Mesendoderm (in vitro differentiated cells): ENCODE measurements around the gene ERN1.

Experiments
- DNase-seq: peaks from one replicate; pipeline ENCODE4 v3.0.0; 2013
- H2AK5ac ChIP-seq: 2 replicates; pipeline ENCODE4 v1.6.1; 2013; ENCODE audit warnings: low read length, inconsistent platforms
- H2BK120ac ChIP-seq: 2 replicates; pipeline ENCODE4 v1.6.1; 2013; ENCODE audit warnings: low read depth, mild to moderate bottlenecking, low read length, moderate library complexity, mixed read lengths
- H2BK15ac ChIP-seq: replicated peaks from 2 replicates; pipeline ENCODE4 v1.6.1; 2013; ENCODE audit warnings: low read depth, mild to moderate bottlenecking, moderate library complexity
- H2BK5ac ChIP-seq: 2 replicates; pipeline ENCODE4 v1.6.1; 2013; ENCODE audit warnings: low read length, inconsistent platforms
- H3K18ac ChIP-seq: 2 replicates; pipeline ENCODE4 v1.6.1; 2013; ENCODE audit warnings: mild to moderate bottlenecking, low read length, mixed read lengths
- H3K23ac ChIP-seq: one replicate; pipeline ENCODE4 v1.6.1; 2013; ENCODE audit warnings: low read length
- H3K27ac ChIP-seq: 2 replicates; pipeline ENCODE4 v1.5.1; 2013; ENCODE audit warnings: low read depth, mild to moderate bottlenecking, inconsistent platforms, low read length, moderate library complexity
- H3K27me3 ChIP-seq: 2 replicates; pipeline ENCODE4 v1.6.1; 2013; ENCODE audit warnings: low read length, control low read depth, mild to moderate bottlenecking, inconsistent platforms; ENCODE audit not compliant: insufficient read depth, poor library complexity
- H3K36me3 ChIP-seq: 2 replicates; pipeline ENCODE4 v1.6.1; 2013; ENCODE audit warnings: low read length, inconsistent platforms; ENCODE audit not compliant: control insufficient read depth, insufficient read depth
- H3K4ac ChIP-seq: one replicate; pipeline ENCODE4 v1.6.1; 2013; ENCODE audit warnings: low read depth, mild to moderate bottlenecking, low read length, moderate library complexity
- H3K4me1 ChIP-seq: 2 replicates; pipeline ENCODE4 v1.6.1; 2013; ENCODE audit warnings: low read depth, low read length, inconsistent platforms; ENCODE audit not compliant: control insufficient read depth
- H3K4me2 ChIP-seq: 2 replicates; pipeline ENCODE4 v1.6.1; 2013; ENCODE audit warnings: low read length
- H3K4me3 ChIP-seq: 2 replicates; pipeline ENCODE4 v1.5.1; 2013; ENCODE audit warnings: mild to moderate bottlenecking, low read length
- H3K56ac ChIP-seq: one replicate; pipeline ENCODE4 v1.6.1; 2013; ENCODE audit warnings: low read length
- H3K79me1 ChIP-seq: 2 replicates; pipeline ENCODE4 v1.6.1; 2013; ENCODE audit warnings: low read length, inconsistent platforms
- H3K79me2 ChIP-seq: 2 replicates; pipeline ENCODE4 v1.6.1; 2013; ENCODE audit warnings: mild to moderate bottlenecking, low read length; ENCODE audit not compliant: control insufficient read depth, insufficient read depth
- H3K9ac ChIP-seq: 2 replicates; pipeline ENCODE4 v1.6.1; 2013; ENCODE audit warnings: low read length, inconsistent platforms
- H4K5ac ChIP-seq: one replicate; pipeline ENCODE4 v1.6.1; 2013; ENCODE audit warnings: low read length
- H4K8ac ChIP-seq: one replicate; pipeline ENCODE4 v1.6.1; 2013; ENCODE audit warnings: low read depth, mild to moderate bottlenecking, control low read depth, low read length, moderate library complexity
- WGBS: extraction: QIAGEN DNeasy Blood & Tissue Kit; methylation state at CpG from one replicate; pipeline ENCODE4 v1.1.7; 2013; ENCODE audit warnings: low lambda C conversion rate, missing lambda C conversion rate; ENCODE audit not compliant: insufficient coverage; ENCODE audit errors: extremely low coverage; 5-methylcytosine and 5-hydroxymethylcytosine counted together

ERN1 gene

DNA sequence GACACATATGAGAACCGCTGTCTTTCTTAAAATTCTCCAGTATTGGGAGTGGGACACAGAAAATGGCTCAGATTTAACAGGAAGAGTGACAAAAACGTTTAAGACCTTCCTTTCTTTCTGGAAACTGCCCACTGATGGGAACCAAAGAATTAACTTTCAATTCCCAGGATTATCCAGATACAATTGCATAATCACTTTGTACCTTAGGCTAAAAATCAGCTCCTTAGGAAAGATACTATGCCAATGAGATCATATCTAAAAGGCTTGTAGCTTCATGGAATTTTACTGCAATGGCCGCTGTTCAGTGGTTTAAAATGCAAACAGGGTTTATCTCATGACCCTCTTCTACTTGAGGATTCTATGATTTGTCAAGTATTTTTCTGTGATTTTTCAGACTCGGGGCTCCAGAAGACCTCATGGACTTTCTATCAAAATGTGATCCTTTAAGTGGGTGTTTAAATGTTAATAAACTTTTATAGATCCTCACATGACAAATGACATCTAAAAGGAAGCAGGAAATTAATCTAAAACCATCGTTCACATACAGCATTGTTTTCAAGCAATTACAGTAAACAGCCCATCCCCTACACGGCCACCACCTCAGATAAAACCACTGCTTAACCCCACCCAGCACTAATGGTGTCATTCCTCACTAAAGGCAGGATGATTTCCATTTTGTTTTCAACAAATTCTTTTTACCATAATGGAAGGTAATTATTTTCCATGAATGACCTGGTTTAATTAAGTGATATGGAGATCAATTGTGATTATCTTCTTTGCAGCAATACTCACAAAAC lies 31.6 kb upstream of the ERN1 start:
- no CpG with 5 or more reads among the region's 6 CpGs for WGBS
- no peak overlapping the region for H3K4me3 ChIP-seq
- H2BK5ac ChIP-seq: no peak overlapping the region
- H3K27me3 ChIP-seq: no peaks in the 10 kb centered on the region
- no peak overlapping the region for H3K9ac ChIP-seq
- no peak overlapping the region for H3K18ac ChIP-seq
- H3K79me1 ChIP-seq: no peaks in the 10 kb centered on the region
- H4K8ac ChIP-seq: no peak overlapping the region
- H3K4ac ChIP-seq: no peak overlapping the region
- no peak overlapping the region for H3K4me2 ChIP-seq
- H3K36me3 ChIP-seq: no peaks in the 10 kb centered on the region
- no peaks in the 10 kb centered on the region for H3K79me2 ChIP-seq
- H3K4me1 ChIP-seq: no peaks in the 10 kb centered on the region
- no peak overlapping the region for H2BK120ac ChIP-seq
- no peak overlapping the region for H3K23ac ChIP-seq
- H4K5ac ChIP-seq: no peak overlapping the region
- DNase-seq: no peak
- no peak overlapping the region for H2BK15ac ChIP-seq
- H3K27ac ChIP-seq: no peak overlapping the region
- H3K56ac ChIP-seq: no peak overlapping the region
- no peak overlapping the region for H2AK5ac ChIP-seq

DNA sequence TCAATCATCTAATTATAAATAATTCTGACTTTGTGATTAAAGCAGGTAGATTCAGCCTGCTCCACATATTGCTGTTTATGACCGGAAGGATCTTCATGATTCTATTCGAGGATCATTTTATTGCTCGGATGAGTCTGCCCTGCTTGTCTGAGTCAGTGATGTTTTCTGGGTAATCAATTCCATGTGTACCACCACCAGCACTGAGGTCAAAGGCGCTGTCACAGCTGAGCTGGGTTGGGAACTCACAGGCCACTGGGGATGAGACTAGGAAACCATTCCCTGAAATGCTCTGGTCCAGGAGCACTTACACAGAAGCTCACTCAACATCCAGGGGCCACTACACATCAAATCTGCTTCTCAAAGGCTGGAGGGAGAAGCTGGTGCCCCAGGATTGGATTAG lies 30.4 kb upstream of the ERN1 start:
- no peak overlapping the region for H2BK120ac ChIP-seq
- H2AK5ac ChIP-seq: no peak overlapping the region
- H3K56ac ChIP-seq: no peak overlapping the region
- H3K36me3 ChIP-seq: no peaks in the 10 kb centered on the region
- no peak overlapping the region for H4K8ac ChIP-seq
- H3K79me2 ChIP-seq: no peaks in the 10 kb centered on the region
- no peak overlapping the region for H3K18ac ChIP-seq
- no peak overlapping the region for H3K4me3 ChIP-seq
- no peak overlapping the region for H3K23ac ChIP-seq
- H3K4ac ChIP-seq: no peak overlapping the region
- DNase-seq: no peak
- H3K4me2 ChIP-seq: no peak overlapping the region
- no CpG with 5 or more reads among the region's 4 CpGs for WGBS
- H3K27me3 ChIP-seq: no peaks in the 10 kb centered on the region
- H2BK15ac ChIP-seq: no peak overlapping the region
- H3K4me1 ChIP-seq: no peaks in the 10 kb centered on the region
- H3K79me1 ChIP-seq: no peaks in the 10 kb centered on the region
- no peak overlapping the region for H3K9ac ChIP-seq
- no peak overlapping the region for H2BK5ac ChIP-seq
- H3K27ac ChIP-seq: no peak overlapping the region
- H4K5ac ChIP-seq: no peak overlapping the region

DNA sequence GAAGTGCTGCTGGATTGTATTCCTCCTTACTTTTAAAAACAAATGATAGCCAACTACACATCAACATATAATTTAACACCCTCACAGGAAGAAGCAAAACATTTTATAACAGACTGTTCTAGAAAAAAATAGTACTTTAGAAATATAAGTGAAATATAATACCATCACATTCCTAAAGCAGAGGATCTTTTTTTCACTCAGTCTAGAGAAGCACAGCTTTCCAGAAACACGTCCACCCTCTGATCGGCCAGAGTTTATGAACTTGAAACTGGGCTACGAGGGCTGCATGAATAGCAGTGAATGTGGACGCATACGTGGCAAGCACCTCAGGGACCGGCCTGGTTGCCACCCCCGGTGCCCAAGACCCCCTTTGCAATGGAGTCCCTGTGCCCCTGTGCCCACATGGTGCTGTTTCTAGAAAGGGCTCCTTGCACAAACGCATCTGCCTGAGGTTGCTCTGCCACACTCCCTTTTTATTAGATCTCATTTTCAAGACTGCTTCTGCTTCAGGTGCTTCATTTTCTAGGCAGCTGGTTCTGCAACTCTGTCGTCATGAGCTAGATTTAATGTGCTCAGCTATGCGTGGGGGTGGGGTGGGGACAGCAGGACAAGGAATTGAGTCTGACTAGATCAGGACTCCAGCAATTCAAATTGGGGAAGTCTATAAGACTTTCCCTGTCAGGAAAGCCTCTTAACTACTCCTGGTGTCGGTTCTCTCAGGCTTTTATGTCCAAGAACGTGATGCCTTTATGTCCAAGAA lies 29.1 kb upstream of the ERN1 start:
- Histone ChIP-seq H2BK5ac (no peak overlapping the region), H3K4ac (no peak overlapping the region), H3K79me2 (no peaks in the 10 kb centered on the region), H2AK5ac (no peak overlapping the region), H2BK120ac (no peak overlapping the region), H4K8ac (no peak overlapping the region), H3K4me3 (no peak overlapping the region), H3K27me3 (no peaks in the 10 kb centered on the region), H2BK15ac (no peak overlapping the region), H3K9ac (no peak overlapping the region), H3K56ac (no peak overlapping the region), H3K4me1 (no peaks in the 10 kb centered on the region), H3K79me1 (no peaks in the 10 kb centered on the region), H4K5ac (no peak overlapping the region), H3K23ac (no peak overlapping the region), H3K18ac (no peak overlapping the region), H3K27ac (no peak overlapping the region), H3K36me3 (no peaks in the 10 kb centered on the region), H3K4me2 (no peak overlapping the region)
- no CpG with 5 or more reads among the region's 12 CpGs for WGBS
- no peak for DNase-seq

DNA sequence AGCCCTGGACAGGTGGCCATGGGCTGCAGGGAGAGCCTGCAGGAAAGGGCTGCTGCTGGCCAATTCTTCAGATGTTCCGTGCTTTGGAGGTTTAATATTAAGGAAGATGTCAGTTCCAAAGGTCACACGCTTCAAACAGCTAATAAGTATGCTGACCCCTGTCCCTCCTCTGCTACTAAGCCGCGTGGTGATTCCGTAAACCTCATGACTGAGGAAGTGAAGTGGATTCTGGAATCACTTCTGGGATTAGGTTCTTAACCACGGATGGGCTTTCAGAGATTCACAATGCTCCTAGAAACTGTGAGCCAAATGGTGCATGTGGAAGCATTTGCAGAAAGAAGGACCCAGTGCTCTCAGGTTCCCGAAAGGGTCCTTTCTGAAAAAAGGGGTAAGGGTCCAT lies 28.5 kb upstream of the ERN1 start:
- Histone ChIP-seq H2BK15ac (no peak overlapping the region), H3K23ac (no peak overlapping the region), H3K27me3 (no peaks in the 10 kb centered on the region), H3K27ac (no peak overlapping the region), H3K79me2 (no peaks in the 10 kb centered on the region), H3K4me3 (no peak overlapping the region), H3K36me3 (no peaks in the 10 kb centered on the region), H2BK5ac (no peak overlapping the region), H3K79me1 (no peaks in the 10 kb centered on the region), H3K4me2 (no peak overlapping the region), H3K4ac (no peak overlapping the region), H4K5ac (no peak overlapping the region), H3K9ac (no peak overlapping the region), H2BK120ac (no peak overlapping the region), H2AK5ac (no peak overlapping the region), H4K8ac (no peak overlapping the region), H3K56ac (no peak overlapping the region), H3K4me1 (no peaks in the 10 kb centered on the region), H3K18ac (no peak overlapping the region)
- DNase-seq: no peak
- no CpG with 5 or more reads among the region's 7 CpGs for WGBS

DNA sequence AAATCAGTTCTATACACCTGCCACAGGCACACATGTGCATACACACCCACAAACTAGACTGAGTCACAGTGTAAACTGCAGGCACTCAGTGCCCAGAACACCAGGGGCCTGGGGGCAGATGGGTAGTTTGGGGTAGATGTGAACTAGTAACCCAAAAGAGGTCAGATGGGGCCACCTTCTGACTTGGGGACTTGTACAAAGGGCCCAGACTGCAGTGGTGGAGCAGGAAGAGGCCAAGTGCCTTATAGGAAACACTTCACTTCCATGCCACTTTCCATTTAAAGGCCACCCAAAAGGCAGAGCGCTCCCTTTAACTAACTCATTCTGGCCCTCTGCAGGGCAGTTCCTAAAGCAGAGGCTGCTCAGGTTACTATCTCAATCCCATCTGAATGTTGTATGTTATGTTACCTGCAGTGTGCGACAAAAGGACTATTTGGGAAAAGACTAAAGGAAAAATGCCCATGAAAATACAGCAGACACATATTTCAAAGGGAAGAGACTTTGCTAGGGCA lies 27.8 kb upstream of the ERN1 start:
- Histone ChIP-seq H3K27ac (no peak overlapping the region), H3K4me3 (no peak overlapping the region), H3K4ac (no peak overlapping the region), H3K23ac (no peak overlapping the region), H4K5ac (no peak overlapping the region), H2BK15ac (no peak overlapping the region), H2BK120ac (no peak overlapping the region), H4K8ac (no peak overlapping the region), H2AK5ac (no peak overlapping the region), H3K79me2 (no peaks in the 10 kb centered on the region), H3K4me2 (no peak overlapping the region), H3K9ac (no peak overlapping the region), H3K79me1 (no peaks in the 10 kb centered on the region), H3K18ac (no peak overlapping the region), H3K36me3 (no peaks in the 10 kb centered on the region), H3K27me3 (no peaks in the 10 kb centered on the region), H2BK5ac (no peak overlapping the region), H3K4me1 (no peaks in the 10 kb centered on the region), H3K56ac (no peak overlapping the region)
- no peak for DNase-seq
- no CpG with 5 or more reads among the region's 2 CpGs for WGBS
